Heart left ventricle (tissue), 13 donors: ENCODE results near the gene COPS9.

ENCODE experiments used
- CTCF ChIP-seq, 12 donors: fragments of 200-600 bp; sonication (generic) in 4 of 12; IDR thresholded peaks; one replicate each; pipeline versions ENCODE4 v1.5.0 to v1.8.0; 2018 to 2022; ENCODE audit warnings: antibody characterized with exemption in 12 of 12, mild to moderate bottlenecking in 5 of 12
- POLR2A ChIP-seq, 2 donors: fragments of 450-650 bp; IDR thresholded peaks; one replicate each; pipeline ENCODE4 v1.6.1; 2017; ENCODE audit warnings: antibody characterized with exemption in 2 of 2, mild to moderate bottlenecking in 2 of 2, moderate library complexity in 2 of 2
- donor health status: ischemic (EF 13 %, LVEDD 7.1; RV severe dilation, severe dysfunction).
- donor health status: DM: no; HTN: yes; CAD: no.
- donor health status: DM: no; HTN: no; CAD: no.
- donor health status: ischemic (EF 25% LVEDD 6.9; RV normal size, moderate dysfunction).
- donor health status: ischemic (EF 25% LVEDD 5.7; RV mildly dilated, moderate dysfunction).
- donor health status: ischemic (EF 35%, LVEDD 5.7; RV mildly dilated, moderate dysfunction).
- donor health status: nonischemic (EF 11% LVEDD 7.7; RV severe dilation, severe dysfunction).
- donor health status: DM: yes; HTN: yes; CAD: no.
- donor health status: PGD.
- donor health status: ischemic (EF 29% LVEDD 5.4; RV normal size, mild dysfunction).
- donor health status: nonischemic (EF 23%, LVEDD 6.1; RV moderate dilation, normal function).

GRCh38 chr2:240098349-240098748 is 37.8 kb downstream of the COPS9 start:
- TF ChIP-seq CTCF (IDR thresholded peaks at IDR 0.05) (no peak), POLR2A (IDR thresholded peaks at IDR 0.05) (no peak)
